ENCODE data around the gene CSTA. TPM values are rescaled to one million over a fixed set of nuclear protein-coding genes. Genes with fewer than 3 reads are reported as not detected.
"Not testable (repeated sequence)": the region's sequence is repeated elsewhere in the genome, so short reads cannot be mapped to it uniquely, and the experiment has no call there.

CSTA gene
- total RNA-seq, 4 donors from 2014 or later, result 1.1 to 4.8 (median 2.7) TPM; not detected in 1

DNA sequence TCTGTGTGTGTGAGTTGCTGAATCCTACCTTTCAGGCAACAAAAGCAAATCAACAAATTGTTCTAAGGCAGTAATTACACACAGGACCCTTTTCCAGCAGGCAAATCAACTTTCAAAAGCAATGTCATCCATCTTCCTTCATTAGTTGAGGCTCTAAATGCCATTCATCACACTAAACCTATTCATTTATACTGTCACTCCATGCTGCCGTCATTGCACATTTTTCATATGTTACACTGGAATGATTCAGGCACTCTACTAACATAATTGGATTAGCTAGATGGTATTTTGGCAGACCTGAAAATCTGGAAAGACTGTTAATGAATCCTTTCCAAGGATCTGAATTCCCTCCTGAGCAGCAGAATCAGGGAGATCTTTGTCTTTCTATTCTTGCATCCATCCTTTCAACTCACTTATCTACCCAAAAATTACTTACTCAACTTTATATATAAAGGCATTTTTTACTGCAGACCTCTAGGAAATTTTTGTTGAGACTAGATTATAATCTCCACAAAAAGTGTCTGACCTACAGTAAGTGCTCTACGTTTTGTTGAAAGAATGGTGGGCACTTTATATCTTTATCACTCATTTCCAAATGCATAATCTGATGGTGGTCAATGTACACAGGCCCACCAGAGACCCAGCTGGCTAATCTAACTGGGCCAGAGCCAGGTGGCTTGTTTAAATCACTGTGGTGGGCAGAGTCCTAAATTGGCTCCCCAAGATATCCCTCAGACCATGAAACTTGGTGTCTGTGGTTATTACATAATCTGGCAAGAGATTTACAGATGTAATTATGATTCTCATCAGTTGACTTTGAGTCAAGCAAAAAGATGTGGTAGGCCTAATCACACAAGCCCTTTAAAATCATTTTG is 33.0 kb downstream of the CSTA start:
- peaks cover 0 to 39% (median 0%) of the 10 kb centered on the region in 3 donors for H3K36me3 ChIP-seq
- H3K27ac ChIP-seq, result no peak overlapping the region
- DNase-seq (ENCODE audit: low spot score in 2 of 2), result no peak
- TF ChIP-seq POLR2A (IDR thresholded peaks at IDR 0.05) (no peak), EP300 (IDR thresholded peaks at IDR 0.05) (no peak)
- TF ChIP-seq, protein P1, sequence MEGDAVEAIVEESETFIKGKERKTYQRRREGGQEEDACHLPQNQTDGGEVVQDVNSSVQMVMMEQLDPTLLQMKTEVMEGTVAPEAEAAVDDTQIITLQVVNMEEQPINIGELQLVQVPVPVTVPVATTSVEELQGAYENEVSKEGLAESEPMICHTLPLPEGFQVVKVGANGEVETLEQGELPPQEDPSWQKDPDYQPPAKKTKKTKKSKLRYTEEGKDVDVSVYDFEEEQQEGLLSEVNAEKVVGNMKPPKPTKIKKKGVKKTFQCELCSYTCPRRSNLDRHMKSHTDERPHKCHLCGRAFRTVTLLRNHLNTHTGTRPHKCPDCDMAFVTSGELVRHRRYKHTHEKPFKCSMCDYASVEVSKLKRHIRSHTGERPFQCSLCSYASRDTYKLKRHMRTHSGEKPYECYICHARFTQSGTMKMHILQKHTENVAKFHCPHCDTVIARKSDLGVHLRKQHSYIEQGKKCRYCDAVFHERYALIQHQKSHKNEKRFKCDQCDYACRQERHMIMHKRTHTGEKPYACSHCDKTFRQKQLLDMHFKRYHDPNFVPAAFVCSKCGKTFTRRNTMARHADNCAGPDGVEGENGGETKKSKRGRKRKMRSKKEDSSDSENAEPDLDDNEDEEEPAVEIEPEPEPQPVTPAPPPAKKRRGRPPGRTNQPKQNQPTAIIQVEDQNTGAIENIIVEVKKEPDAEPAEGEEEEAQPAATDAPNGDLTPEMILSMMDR (IDR thresholded peaks at IDR 0.05), result no peak
- no peaks in the 10 kb centered on the region for H3K4me1 ChIP-seq
- no peaks in the 10 kb centered on the region for H3K9me3 ChIP-seq
- no peaks in the 10 kb centered on the region for H3K27me3 ChIP-seq
- 58 to 76% methylated on average over 2 of the region's 2 CpGs for WGBS, 2 donors
- H3K4me3 ChIP-seq, result no peak overlapping the region

DNA sequence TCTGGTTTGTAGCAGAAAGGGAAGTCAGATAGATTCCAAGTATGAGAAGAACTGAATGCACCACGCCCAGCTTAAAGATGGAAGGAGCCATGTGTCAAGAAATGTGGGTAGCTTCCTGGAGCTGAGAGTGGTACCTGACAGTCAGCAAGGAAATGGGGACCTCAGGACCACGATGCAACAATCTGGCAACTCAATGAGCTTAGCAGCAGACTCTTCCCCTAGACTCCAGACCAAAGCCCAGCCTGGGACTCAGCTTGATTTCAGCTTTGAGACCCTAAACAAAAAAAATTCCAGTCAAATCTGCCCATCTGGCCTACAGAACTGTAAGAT is 33.6 kb downstream of the CSTA start:
- peaks cover 0 to 45% (median 0%) of the 10 kb centered on the region in 3 donors for H3K36me3 ChIP-seq
- H3K4me1 ChIP-seq, result no peaks in the 10 kb centered on the region
- no peaks in the 10 kb centered on the region for H3K9me3 ChIP-seq
- no peak for DNase-seq (ENCODE audit: low spot score in 2 of 2)
- H3K27me3 ChIP-seq, result no peaks in the 10 kb centered on the region
- H3K27ac ChIP-seq, result no peak overlapping the region
- TF ChIP-seq, protein P1 (IDR thresholded peaks at IDR 0.05), result no peak
- TF ChIP-seq EP300 (IDR thresholded peaks at IDR 0.05) (no peak), POLR2A (IDR thresholded peaks at IDR 0.05) (no peak)
- WGBS, 2 donors, result 83 to 94% methylated on average over 2 of the region's 2 CpGs
- H3K4me3 ChIP-seq, result no peak overlapping the region

DNA sequence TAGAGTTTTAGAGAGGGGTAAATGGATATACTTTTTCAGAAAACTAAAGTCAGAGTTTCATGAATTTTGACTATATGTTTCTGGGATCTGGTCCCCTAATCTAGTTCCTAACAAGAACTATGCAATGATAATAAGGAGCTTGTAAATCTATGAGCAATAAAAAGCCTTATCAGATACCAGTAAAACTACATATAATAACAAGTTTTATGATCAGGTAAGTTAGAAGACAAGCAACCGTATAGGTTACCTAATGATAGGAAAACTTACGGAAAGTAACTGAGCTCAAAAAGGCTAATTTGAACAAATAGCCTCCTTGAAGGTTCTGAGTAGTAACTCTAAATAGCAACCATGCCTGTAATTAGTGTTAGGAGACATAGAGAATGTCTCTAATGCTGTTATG is 37.0 kb downstream of the CSTA start:
- Histone ChIP-seq H3K27ac (no peak overlapping the region), H3K9me3 (no peaks in the 10 kb centered on the region), H3K4me1 (no peaks in the 10 kb centered on the region), H3K36me3 (peaks cover 0 to 67% (median 0%) of the 10 kb centered on the region in 3 donors), H3K27me3 (no peaks in the 10 kb centered on the region), H3K4me3 (no peak overlapping the region)
- no peak for DNase-seq (ENCODE audit: low spot score in 2 of 2)
- 91 to 94% methylated on average over 2 of the region's 2 CpGs for WGBS, 2 donors
- TF ChIP-seq EP300 (IDR thresholded peaks at IDR 0.05) (no peak), POLR2A (IDR thresholded peaks at IDR 0.05) (no peak)
- TF ChIP-seq, protein P1 (IDR thresholded peaks at IDR 0.05), result no peak

DNA sequence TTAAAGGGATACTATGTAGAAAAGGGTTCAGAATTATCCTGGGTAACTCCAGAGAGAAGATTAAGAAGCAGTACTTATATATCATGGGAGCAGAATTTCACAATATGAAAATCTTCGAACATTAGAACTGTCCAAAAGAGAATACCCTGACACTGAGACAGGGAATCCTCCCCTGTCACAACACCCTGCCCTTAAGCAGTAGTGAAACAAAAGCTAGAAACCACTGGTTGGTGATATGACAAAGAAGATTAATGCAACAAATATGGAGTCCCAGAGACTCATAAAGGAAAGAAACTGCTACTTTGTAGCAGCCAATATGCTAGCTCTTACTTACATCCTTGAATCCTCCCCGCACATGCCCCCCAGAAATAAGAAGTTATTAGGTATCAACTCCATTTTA is 39.4 kb downstream of the CSTA start:
- H3K27ac ChIP-seq, result no peak overlapping the region
- DNase-seq (ENCODE audit: low spot score in 2 of 2), result no peak
- WGBS, 2 donors, result 47 to 96% methylated on average over 2 of the region's 2 CpGs
- H3K36me3 ChIP-seq, result peaks cover 0 to 71% (median 0%) of the 10 kb centered on the region in 3 donors
- no peak overlapping the region for H3K4me3 ChIP-seq
- no peaks in the 10 kb centered on the region for H3K27me3 ChIP-seq
- no peaks in the 10 kb centered on the region for H3K4me1 ChIP-seq
- TF ChIP-seq, protein P1 (IDR thresholded peaks at IDR 0.05), result no peak
- TF ChIP-seq EP300 (IDR thresholded peaks at IDR 0.05), result no peak
- TF ChIP-seq POLR2A (IDR thresholded peaks at IDR 0.05), result no peak
- no peaks in the 10 kb centered on the region for H3K9me3 ChIP-seq

DNA sequence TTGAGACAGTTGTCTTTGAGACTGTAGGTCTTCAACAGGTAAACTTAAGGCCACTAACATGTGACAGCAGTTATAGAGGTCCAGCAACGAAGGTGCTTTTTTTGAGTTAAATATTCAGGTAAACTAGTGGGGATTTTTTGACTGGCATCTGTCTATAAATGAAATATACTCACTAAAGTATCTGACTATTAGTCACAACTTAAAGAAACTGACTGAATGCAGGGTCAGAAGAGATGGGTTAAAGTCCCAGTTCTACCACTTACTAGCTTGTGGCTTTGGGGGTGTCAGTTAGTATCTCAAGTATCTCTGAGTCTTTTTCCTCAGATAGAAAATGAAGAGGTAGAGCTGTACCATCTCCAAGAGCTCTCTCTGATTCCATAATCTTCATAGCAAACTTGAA is 40.0 kb downstream of the CSTA start:
- H3K27ac ChIP-seq, result no peak overlapping the region
- no peaks in the 10 kb centered on the region for H3K27me3 ChIP-seq
- TF ChIP-seq EP300 (IDR thresholded peaks at IDR 0.05) (no peak), POLR2A (IDR thresholded peaks at IDR 0.05) (no peak)
- TF ChIP-seq, protein P1 (IDR thresholded peaks at IDR 0.05), result no peak
- DNase-seq (ENCODE audit: low spot score in 2 of 2), result no peak
- H3K9me3 ChIP-seq, result no peaks in the 10 kb centered on the region
- H3K4me1 ChIP-seq, result no peaks in the 10 kb centered on the region
- WGBS, 2 donors, result 86 to 91% methylated on average over 1 of the region's 1 CpG
- H3K36me3 ChIP-seq, result peaks cover 0 to 77% (median 0%) of the 10 kb centered on the region in 3 donors
- no peak overlapping the region for H3K4me3 ChIP-seq

DNA sequence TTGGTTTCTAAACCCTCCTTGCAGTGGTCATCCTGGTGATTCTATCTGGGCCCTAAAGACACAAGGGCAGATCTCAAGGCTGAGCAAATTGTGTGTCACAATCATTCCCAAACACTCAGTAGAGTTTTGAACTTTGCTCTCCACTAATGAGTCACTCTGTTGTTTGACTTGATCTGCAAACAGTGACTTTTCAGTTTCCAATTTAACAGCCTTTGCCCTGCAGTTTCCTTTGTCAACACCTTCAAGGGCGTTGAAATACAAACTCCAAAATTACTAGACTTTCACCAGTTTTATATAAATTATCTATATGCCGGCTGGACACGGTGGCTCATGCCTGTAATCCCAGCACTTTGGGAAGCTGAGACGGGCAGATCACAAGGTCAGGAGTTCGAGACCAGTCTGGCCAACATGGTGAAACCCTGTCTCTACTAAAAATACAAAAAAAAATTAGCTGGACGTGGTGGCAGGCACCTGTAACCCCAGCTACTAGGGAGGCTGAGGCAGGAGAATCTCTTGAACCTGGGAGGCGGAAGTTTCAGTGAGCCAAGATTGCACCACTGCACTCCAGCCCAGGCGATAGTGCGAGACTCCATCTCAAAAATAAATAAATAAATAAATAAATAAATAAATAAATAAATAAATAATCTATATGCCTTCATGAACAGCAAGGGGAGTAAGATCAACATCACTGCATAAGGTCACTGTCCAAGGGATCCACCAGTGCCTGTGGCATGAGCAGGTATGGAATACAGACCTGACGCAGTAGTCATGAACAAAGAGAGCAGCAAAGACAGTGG is 40.7 kb downstream of the CSTA start:
- H3K36me3 ChIP-seq, result peaks cover 0 to 82% (median 0%) of the 10 kb centered on the region in 3 donors
- H3K9me3 ChIP-seq; H3K27me3 ChIP-seq; H3K27ac ChIP-seq; H3K4me1 ChIP-seq; H3K4me3 ChIP-seq; DNase-seq (ENCODE audit: low spot score in 2 of 2): not testable (repeated sequence)
- 89 to 90% methylated on average over 10 of the region's 10 CpGs for WGBS, 2 donors
